Neural progenitor cell (in vitro differentiated cells): ENCODE measurements around the gene CEP44. TPM values are rescaled to one million over a fixed set of nuclear protein-coding genes. Genes with fewer than 3 reads are reported as not detected.

Source experiments
- DNase-seq: peaks from one replicate; pipeline ENCODE4 v3.0.0-alpha.2; 2016; ENCODE audit warnings: low spot score
- H2AFZ ChIP-seq: fragments of 200-600 bp; sonication (generic); replicated peaks from 2 replicates; pipeline ENCODE4 v1.6.1; 2016; ENCODE audit warnings: antibody characterized with exemption
- H3F3A ChIP-seq: fragments of 200-600 bp; sonication (generic); 2 replicates; pipeline ENCODE4 v1.6.1; 2016; ENCODE audit warnings: antibody characterized with exemption, low read depth
- H3K27ac ChIP-seq: fragments of 200-600 bp; sonication (generic); 2 replicates; pipeline ENCODE4 v1.5.1; 2016; ENCODE audit warnings: mild to moderate bottlenecking
- H3K27me3 ChIP-seq: fragments of 200-600 bp; sonication (generic); 2 replicates; pipeline ENCODE4 v1.6.1; 2016; ENCODE audit warnings: mild to moderate bottlenecking, moderate library complexity
- H3K36me3 ChIP-seq: fragments of 200-600 bp; sonication (generic); 2 replicates; pipeline ENCODE4 v1.5.1; 2016
- H3K4me1 ChIP-seq: fragments of 200-600 bp; sonication (generic); 2 replicates; pipeline ENCODE4 v1.6.1; 2016; ENCODE audit warnings: mixed run types
- H3K4me2 ChIP-seq: fragments of 200-600 bp; sonication (generic); 2 replicates; pipeline ENCODE4 v1.6.1; 2016
- H3K4me3 ChIP-seq: fragments of 200-600 bp; sonication (generic); 2 replicates; pipeline ENCODE4 v1.5.1; 2016
- H3K79me2 ChIP-seq: fragments of 200-600 bp; sonication (generic); 2 replicates; pipeline ENCODE4 v1.6.1; 2016; ENCODE audit warnings: low read depth
- H3K9ac ChIP-seq: fragments of 200-600 bp; sonication (generic); 2 replicates; pipeline ENCODE4 v1.6.1; 2016
- H3K9me3 ChIP-seq: fragments of 200-600 bp; sonication (generic); 2 replicates; pipeline ENCODE4 v1.5.1; 2016; ENCODE audit warnings: low read depth
- H4K20me1 ChIP-seq: fragments of 200-600 bp; sonication (generic); 2 replicates; pipeline ENCODE4 v1.6.1; 2016; ENCODE audit warnings: low read depth
- H3K27ac Mint-ChIP-seq: 3 replicates; pipeline ENCODE4 v1.8.0; 2021; ENCODE audit warnings: mixed read lengths
- H3K27me3 Mint-ChIP-seq: 2 replicates; pipeline ENCODE4 v1.8.0; 2022; ENCODE audit warnings: low read depth, mild to moderate bottlenecking, inconsistent platforms, moderate library complexity, mixed read lengths; ENCODE audit not compliant: insufficient read depth
- H3K36me3 Mint-ChIP-seq: 3 replicates; pipeline ENCODE4 v1.8.0; 2021; ENCODE audit warnings: mixed read lengths
- H3K4me1 Mint-ChIP-seq: 3 replicates; pipeline ENCODE4 v1.8.0; 2021; ENCODE audit warnings: mixed read lengths
- H3K4me3 Mint-ChIP-seq: 3 replicates; pipeline ENCODE4 v1.8.0; 2021; ENCODE audit warnings: mild to moderate bottlenecking, moderate library complexity, mixed read lengths
- H3K9me3 Mint-ChIP-seq: 3 replicates; pipeline ENCODE4 v1.8.0; 2020; ENCODE audit warnings: mixed read lengths
- EZH2 ChIP-seq: fragments of 200-600 bp; sonication (generic); IDR thresholded peaks from 2 replicates; pipeline ENCODE4 v1.6.1; 2017; ENCODE audit warnings: antibody characterized with exemption, mild to moderate bottlenecking, moderate library complexity
- EZH2phosphoT487 ChIP-seq: fragments of 200-600 bp; sonication (generic); IDR thresholded peaks from 2 replicates; pipeline ENCODE4 v1.6.1; 2017; ENCODE audit warnings: antibody characterized with exemption
- total RNA-seq: library from RNA; depleted of rRNA; stranded (reverse); fragments of >200 nt; gene quantifications from 2 replicates; pipeline ENCODE4 v1.2.3, GENCODE V29; 2015; ENCODE audit warnings: low replicate concordance
- TF ChIP-seq, protein P1 (sequence below): fragments of 200-600 bp; sonication (generic); IDR thresholded peaks from 2 replicates; pipeline ENCODE4 v1.5.1; 2017; ENCODE audit warnings: antibody characterized with exemption, mild to moderate bottlenecking

Gene CEP44
- total RNA-seq, 1 donor from 2014 or later, result 76.1 TPM

DNA sequence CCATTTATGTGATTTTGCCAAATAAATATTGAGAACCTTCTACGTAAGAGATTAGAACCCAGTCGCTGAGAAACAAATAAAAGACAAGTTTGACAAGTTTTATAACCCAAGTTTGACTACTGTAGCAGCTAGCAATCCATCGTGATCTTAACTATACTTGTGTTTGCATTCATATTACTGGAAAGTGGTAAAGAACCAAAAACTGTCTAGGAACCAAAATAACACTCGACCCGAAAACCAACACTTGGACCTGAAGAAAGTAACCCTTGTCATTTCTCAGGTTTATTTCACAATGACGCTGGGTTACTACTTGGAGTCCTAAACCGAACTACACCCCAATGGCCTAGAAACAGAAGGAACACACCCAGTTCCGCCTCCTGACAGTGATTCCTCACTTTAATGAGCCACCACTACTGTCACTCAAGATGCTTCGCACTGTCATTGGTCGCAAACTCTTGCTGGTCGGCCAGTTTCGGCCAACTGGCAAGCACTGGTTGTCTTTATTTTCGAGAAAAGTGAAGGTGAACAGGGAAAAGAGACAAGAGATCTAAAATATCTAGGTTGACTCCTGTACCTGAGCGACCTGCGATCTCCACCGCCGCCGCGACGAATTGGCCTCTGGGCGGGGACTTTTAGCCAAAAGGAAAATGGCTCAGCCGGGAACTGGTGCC is 740 bp upstream of the CEP44 start:
- Histone ChIP-seq H3K9me3 (no peaks in the 10 kb centered on the region), H2AFZ (peak overlapping the region; percentile 99), H3K27ac (peak overlapping the region; percentile 99), H3K4me1 (peaks cover 19% of the 10 kb centered on the region), H3K9ac (peak overlapping the region; percentile 99), H3K79me2 (peaks cover 70% of the 10 kb centered on the region), H3K4me2 (peak overlapping the region; percentile 84), H3F3A (peaks cover 13% of the 10 kb centered on the region), H3K36me3 (no peaks in the 10 kb centered on the region), H3K27me3 (no peaks in the 10 kb centered on the region), H4K20me1 (no peaks in the 10 kb centered on the region), H3K4me3 (peak overlapping the region; percentile 81)
- TF ChIP-seq EZH2phosphoT487 (no peak), EZH2 (no peak)
- TF ChIP-seq, protein P1, sequence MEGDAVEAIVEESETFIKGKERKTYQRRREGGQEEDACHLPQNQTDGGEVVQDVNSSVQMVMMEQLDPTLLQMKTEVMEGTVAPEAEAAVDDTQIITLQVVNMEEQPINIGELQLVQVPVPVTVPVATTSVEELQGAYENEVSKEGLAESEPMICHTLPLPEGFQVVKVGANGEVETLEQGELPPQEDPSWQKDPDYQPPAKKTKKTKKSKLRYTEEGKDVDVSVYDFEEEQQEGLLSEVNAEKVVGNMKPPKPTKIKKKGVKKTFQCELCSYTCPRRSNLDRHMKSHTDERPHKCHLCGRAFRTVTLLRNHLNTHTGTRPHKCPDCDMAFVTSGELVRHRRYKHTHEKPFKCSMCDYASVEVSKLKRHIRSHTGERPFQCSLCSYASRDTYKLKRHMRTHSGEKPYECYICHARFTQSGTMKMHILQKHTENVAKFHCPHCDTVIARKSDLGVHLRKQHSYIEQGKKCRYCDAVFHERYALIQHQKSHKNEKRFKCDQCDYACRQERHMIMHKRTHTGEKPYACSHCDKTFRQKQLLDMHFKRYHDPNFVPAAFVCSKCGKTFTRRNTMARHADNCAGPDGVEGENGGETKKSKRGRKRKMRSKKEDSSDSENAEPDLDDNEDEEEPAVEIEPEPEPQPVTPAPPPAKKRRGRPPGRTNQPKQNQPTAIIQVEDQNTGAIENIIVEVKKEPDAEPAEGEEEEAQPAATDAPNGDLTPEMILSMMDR, result no peak
- Mint-ChIP-seq H3K27me3 (peaks cover 2% of the 10 kb centered on the region), H3K4me1 (peaks cover 18% of the 10 kb centered on the region), H3K4me3 (peak overlapping the region; percentile 100), H3K36me3 (peaks cover 11% of the 10 kb centered on the region), H3K9me3 (no peaks in the 10 kb centered on the region), H3K27ac (peak overlapping the region; percentile 100)
- peak; percentile 90 for DNase-seq

- H3K4me2 ChIP-seq, result peak overlapping the region; percentile 84
- no peaks in the 10 kb centered on the region for H3K27me3 ChIP-seq
- no peaks in the 10 kb centered on the region for H3K36me3 ChIP-seq
- no peaks in the 10 kb centered on the region for H3K9me3 ChIP-seq
- H3K27me3 Mint-ChIP-seq, result peaks cover 2% of the 10 kb centered on the region
- peak overlapping the region; percentile 99 for H2AFZ ChIP-seq
- no peaks in the 10 kb centered on the region for H3K9me3 Mint-ChIP-seq
- TF ChIP-seq EZH2phosphoT487, result no peak
- TF ChIP-seq EZH2, result no peak
- TF ChIP-seq, protein P1, result no peak
- peaks cover 79% of the 10 kb centered on the region for H3K79me2 ChIP-seq
- no peak overlapping the region for H3K27ac ChIP-seq
- H3K4me3 Mint-ChIP-seq, result peak overlapping the region; percentile 100
- peak overlapping the region; percentile 100 for H3K27ac Mint-ChIP-seq
- peaks cover 13% of the 10 kb centered on the region for H3F3A ChIP-seq
- H3K4me3 ChIP-seq, result peak overlapping the region; percentile 81
- no peaks in the 10 kb centered on the region for H4K20me1 ChIP-seq
- H3K4me1 Mint-ChIP-seq, result peaks cover 18% of the 10 kb centered on the region
- peaks cover 13% of the 10 kb centered on the region for H3K36me3 Mint-ChIP-seq
- peaks cover 19% of the 10 kb centered on the region for H3K4me1 ChIP-seq
- peak; percentile 6 for DNase-seq
- H3K9ac ChIP-seq, result peak overlapping the region; percentile 99
Observed at GRCh38 chr4:174284487-174284886, 776 bp downstream of the CEP44 start.

- H3K9ac ChIP-seq, result no peak overlapping the region
- no peak overlapping the region for H2AFZ ChIP-seq
- H3K4me1 ChIP-seq, result peaks cover 18% of the 10 kb centered on the region
- no peak overlapping the region for H3K4me2 ChIP-seq
- H3K4me3 ChIP-seq, result no peak overlapping the region
- H3K27ac Mint-ChIP-seq, result no peak overlapping the region
- H3K9me3 Mint-ChIP-seq, result peaks cover 13% of the 10 kb centered on the region
- H4K20me1 ChIP-seq, result no peaks in the 10 kb centered on the region
- peaks cover 2% of the 10 kb centered on the region for H3K27me3 Mint-ChIP-seq
- H3F3A ChIP-seq, result peaks cover 13% of the 10 kb centered on the region
- DNase-seq, result no peak
- peaks cover under 1% of the 10 kb centered on the region for H3K9me3 ChIP-seq
- no peak overlapping the region for H3K27ac ChIP-seq
- no peaks in the 10 kb centered on the region for H3K27me3 ChIP-seq
- peaks cover 17% of the 10 kb centered on the region for H3K4me1 Mint-ChIP-seq
- H3K4me3 Mint-ChIP-seq, result no peak overlapping the region
- no peaks in the 10 kb centered on the region for H3K36me3 ChIP-seq
- TF ChIP-seq EZH2phosphoT487 (no peak), EZH2 (no peak)
- TF ChIP-seq, protein P1, result no peak
- H3K36me3 Mint-ChIP-seq, result peaks cover 14% of the 10 kb centered on the region
- H3K79me2 ChIP-seq, result peaks cover 88% of the 10 kb centered on the region
Observed at GRCh38 chr4:174286870-174287269, 3.2 kb downstream of the CEP44 start.
